ENCODE results near the gene CEACAM6. TPM values are rescaled to one million over a fixed set of nuclear protein-coding genes. Genes with fewer than 3 reads are reported as not detected.

CEACAM6 gene
- total RNA-seq, 1 donor from 2014 or later = 0.25 TPM

Other genes starting within 250 kb of the CEACAM6 start
- 0.74 TPM for gene CEACAM21, start 179.4 kb upstream of the CEACAM6 start, total RNA-seq
- not detected for gene CEACAM4, start 128.5 kb upstream of the CEACAM6 start, total RNA-seq
- not detected for gene CEACAM7, start 67.3 kb upstream of the CEACAM6 start, total RNA-seq
- 0.25 TPM for gene CEACAM5, start 46.9 kb upstream of the CEACAM6 start, total RNA-seq
- gene CEACAM3, start 41.1 kb downstream of the CEACAM6 start, total RNA-seq = 0.25 TPM
- not detected for gene LYPD4, start 89.2 kb downstream of the CEACAM6 start, total RNA-seq
- not detected for gene DMRTC2, start 89.5 kb downstream of the CEACAM6 start, total RNA-seq
- 776 TPM for gene RPS19, start 104.7 kb downstream of the CEACAM6 start, total RNA-seq
- gene CD79A, start 121.7 kb downstream of the CEACAM6 start, total RNA-seq = not detected
- gene ARHGEF1, start 127.7 kb downstream of the CEACAM6 start, total RNA-seq = 12.5 TPM
- gene ERFL, start 172.9 kb downstream of the CEACAM6 start, total RNA-seq = not detected
- gene RABAC1, start 203.8 kb downstream of the CEACAM6 start, total RNA-seq = 63.2 TPM
- 200 TPM for gene ATP1A3, start 238.7 kb downstream of the CEACAM6 start, total RNA-seq